Measurements from ENCODE around the gene CCDC51. TPM values are rescaled to one million over a fixed set of nuclear protein-coding genes. Genes with fewer than 3 reads are reported as not detected.

Gene CCDC51
- polyA plus RNA-seq, 1 donor from 2014 or later, result 27.2 TPM

DNA sequence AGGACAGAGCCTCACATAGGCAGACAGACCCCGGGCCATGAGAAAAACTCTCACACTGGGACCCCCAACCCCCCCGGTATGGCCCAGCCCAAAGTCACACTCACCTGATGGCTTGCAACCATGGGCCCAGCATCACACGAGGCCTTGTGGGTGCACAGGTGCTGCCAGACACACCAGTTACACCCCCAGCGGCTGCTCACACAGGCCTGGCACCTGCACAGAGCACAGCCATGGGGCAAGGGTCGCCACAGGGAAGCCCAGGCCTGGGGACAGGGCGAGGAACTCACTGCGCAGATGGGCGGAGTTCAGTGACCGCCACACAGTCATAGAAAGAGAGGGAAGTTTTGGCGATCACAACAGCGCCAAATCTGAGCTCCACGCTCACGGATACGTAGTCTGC, 19.4 kb downstream of the CCDC51 start:
- TF ChIP-seq TAF1 (IDR thresholded peaks at IDR 0.05; ENCODE audit: low read depth), result no peak
- TF ChIP-seq, protein P1, sequence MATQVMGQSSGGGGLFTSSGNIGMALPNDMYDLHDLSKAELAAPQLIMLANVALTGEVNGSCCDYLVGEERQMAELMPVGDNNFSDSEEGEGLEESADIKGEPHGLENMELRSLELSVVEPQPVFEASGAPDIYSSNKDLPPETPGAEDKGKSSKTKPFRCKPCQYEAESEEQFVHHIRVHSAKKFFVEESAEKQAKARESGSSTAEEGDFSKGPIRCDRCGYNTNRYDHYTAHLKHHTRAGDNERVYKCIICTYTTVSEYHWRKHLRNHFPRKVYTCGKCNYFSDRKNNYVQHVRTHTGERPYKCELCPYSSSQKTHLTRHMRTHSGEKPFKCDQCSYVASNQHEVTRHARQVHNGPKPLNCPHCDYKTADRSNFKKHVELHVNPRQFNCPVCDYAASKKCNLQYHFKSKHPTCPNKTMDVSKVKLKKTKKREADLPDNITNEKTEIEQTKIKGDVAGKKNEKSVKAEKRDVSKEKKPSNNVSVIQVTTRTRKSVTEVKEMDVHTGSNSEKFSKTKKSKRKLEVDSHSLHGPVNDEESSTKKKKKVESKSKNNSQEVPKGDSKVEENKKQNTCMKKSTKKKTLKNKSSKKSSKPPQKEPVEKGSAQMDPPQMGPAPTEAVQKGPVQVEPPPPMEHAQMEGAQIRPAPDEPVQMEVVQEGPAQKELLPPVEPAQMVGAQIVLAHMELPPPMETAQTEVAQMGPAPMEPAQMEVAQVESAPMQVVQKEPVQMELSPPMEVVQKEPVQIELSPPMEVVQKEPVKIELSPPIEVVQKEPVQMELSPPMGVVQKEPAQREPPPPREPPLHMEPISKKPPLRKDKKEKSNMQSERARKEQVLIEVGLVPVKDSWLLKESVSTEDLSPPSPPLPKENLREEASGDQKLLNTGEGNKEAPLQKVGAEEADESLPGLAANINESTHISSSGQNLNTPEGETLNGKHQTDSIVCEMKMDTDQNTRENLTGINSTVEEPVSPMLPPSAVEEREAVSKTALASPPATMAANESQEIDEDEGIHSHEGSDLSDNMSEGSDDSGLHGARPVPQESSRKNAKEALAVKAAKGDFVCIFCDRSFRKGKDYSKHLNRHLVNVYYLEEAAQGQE (IDR thresholded peaks at IDR 0.05; ENCODE audit: borderline replicate concordance), result no peak
- no peak for TF ChIP-seq EZH2 (IDR thresholded peaks at IDR 0.05; ENCODE audit: borderline replicate concordance, insufficient read depth, low read length, poor library complexity, severe bottlenecking)
- TF ChIP-seq POLR2AphosphoS5 (IDR thresholded peaks at IDR 0.05), result no peak
- TF ChIP-seq MXI1 (conservative IDR thresholded peaks at IDR 0.05; ENCODE audit: poor library complexity, severe bottlenecking), result no peak
- TF ChIP-seq, protein P2, sequence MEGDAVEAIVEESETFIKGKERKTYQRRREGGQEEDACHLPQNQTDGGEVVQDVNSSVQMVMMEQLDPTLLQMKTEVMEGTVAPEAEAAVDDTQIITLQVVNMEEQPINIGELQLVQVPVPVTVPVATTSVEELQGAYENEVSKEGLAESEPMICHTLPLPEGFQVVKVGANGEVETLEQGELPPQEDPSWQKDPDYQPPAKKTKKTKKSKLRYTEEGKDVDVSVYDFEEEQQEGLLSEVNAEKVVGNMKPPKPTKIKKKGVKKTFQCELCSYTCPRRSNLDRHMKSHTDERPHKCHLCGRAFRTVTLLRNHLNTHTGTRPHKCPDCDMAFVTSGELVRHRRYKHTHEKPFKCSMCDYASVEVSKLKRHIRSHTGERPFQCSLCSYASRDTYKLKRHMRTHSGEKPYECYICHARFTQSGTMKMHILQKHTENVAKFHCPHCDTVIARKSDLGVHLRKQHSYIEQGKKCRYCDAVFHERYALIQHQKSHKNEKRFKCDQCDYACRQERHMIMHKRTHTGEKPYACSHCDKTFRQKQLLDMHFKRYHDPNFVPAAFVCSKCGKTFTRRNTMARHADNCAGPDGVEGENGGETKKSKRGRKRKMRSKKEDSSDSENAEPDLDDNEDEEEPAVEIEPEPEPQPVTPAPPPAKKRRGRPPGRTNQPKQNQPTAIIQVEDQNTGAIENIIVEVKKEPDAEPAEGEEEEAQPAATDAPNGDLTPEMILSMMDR (IDR thresholded peaks at IDR 0.05; ENCODE audit: poor library complexity, severe bottlenecking), result no peak
- Histone ChIP-seq H3F3A (ENCODE audit: insufficient read depth, low read length, poor library complexity, severe bottlenecking) (no peaks in the 10 kb centered on the region), H3K79me2 (replicated peaks; ENCODE audit: insufficient read depth, low read length) (peaks cover 30% of the 10 kb centered on the region), H3K9me2 (ENCODE audit: insufficient read depth, low read length) (no peaks in the 10 kb centered on the region), H3K4me3 (ENCODE audit: low read length) (no peak overlapping the region), H3K36me3 (ENCODE audit: insufficient read depth, low read length) (no peaks in the 10 kb centered on the region), H3K27me3 (ENCODE audit: insufficient read depth, low read depth, low read length) (no peaks in the 10 kb centered on the region), H3K9ac (ENCODE audit: low read length) (no peak overlapping the region), H2AFZ (ENCODE audit: low read depth, low read length) (no peak overlapping the region), H3K27ac (ENCODE audit: low read length) (no peak overlapping the region), H4K20me1 (ENCODE audit: insufficient read depth) (peaks cover 3% of the 10 kb centered on the region), H3K9me3 (ENCODE audit: low read length) (no peaks in the 10 kb centered on the region), H3K4me2 (ENCODE audit: low read length) (no peak overlapping the region)

DNA sequence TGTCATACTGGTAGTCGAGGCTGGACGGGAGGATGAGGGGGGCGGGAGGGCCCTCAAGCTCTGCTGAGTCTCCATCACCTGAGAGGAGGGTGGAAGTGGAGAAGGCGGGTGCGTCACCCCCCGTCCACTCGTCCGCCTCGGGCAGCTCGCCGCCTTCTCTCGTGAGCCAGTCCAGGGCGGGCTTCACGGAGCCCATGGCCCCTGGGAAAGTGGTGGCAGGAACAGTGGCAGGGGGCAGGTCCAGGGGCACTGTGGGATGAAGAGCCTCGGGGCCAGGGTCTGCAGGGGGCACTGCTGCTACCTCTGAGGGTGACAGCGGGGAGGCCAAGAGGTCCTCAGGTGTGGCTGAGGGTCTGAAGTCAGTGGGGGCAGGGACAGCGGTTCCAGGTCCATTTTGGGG, 20.3 kb downstream of the CCDC51 start:
- TF ChIP-seq EZH2 (IDR thresholded peaks at IDR 0.05; ENCODE audit: borderline replicate concordance, insufficient read depth, low read length, poor library complexity, severe bottlenecking), result no peak
- no peak for TF ChIP-seq EP300 (conservative IDR thresholded peaks at IDR 0.05; ENCODE audit: poor library complexity, severe bottlenecking)
- no peak for TF ChIP-seq POLR2AphosphoS5 (IDR thresholded peaks at IDR 0.05)
- TF ChIP-seq, protein P1 (IDR thresholded peaks at IDR 0.05; ENCODE audit: borderline replicate concordance), result no peak
- TF ChIP-seq SMC3 (conservative IDR thresholded peaks at IDR 0.05; ENCODE audit: poor library complexity), result no peak
- TF ChIP-seq TAF1 (IDR thresholded peaks at IDR 0.05; ENCODE audit: low read depth), result no peak
- TF ChIP-seq MXI1 (conservative IDR thresholded peaks at IDR 0.05; ENCODE audit: poor library complexity, severe bottlenecking), result no peak
- H3K9me2 ChIP-seq (ENCODE audit: insufficient read depth, low read length), result no peaks in the 10 kb centered on the region
- no peak overlapping the region for H2AFZ ChIP-seq (ENCODE audit: low read depth, low read length)
- H3K4me2 ChIP-seq (ENCODE audit: low read length), result no peak overlapping the region
- no peaks in the 10 kb centered on the region for H3F3A ChIP-seq (ENCODE audit: insufficient read depth, low read length, poor library complexity, severe bottlenecking)
- H3K4me3 ChIP-seq (ENCODE audit: low read length), result no peak overlapping the region
- H3K27me3 ChIP-seq (ENCODE audit: insufficient read depth, low read depth, low read length), result no peaks in the 10 kb centered on the region
- H4K20me1 ChIP-seq (ENCODE audit: insufficient read depth), result peaks cover 3% of the 10 kb centered on the region
- no peak overlapping the region for H3K27ac ChIP-seq (ENCODE audit: low read length)
- no peaks in the 10 kb centered on the region for H3K36me3 ChIP-seq (ENCODE audit: insufficient read depth, low read length)
- no peak overlapping the region for H3K9ac ChIP-seq (ENCODE audit: low read length)
- H3K79me2 ChIP-seq (replicated peaks; ENCODE audit: insufficient read depth, low read length), result peaks cover 21% of the 10 kb centered on the region
- H3K9me3 ChIP-seq (ENCODE audit: low read length), result no peaks in the 10 kb centered on the region
